ENCODE measurements around the gene KLF11.

Gene KLF11

GRCh38 chr2:10054424-10054823, 11.1 kb downstream of the KLF11 start:
- no peaks in the 10 kb centered on the region for H3K27me3 ChIP-seq (replicated peaks; ENCODE audit: control insufficient read depth, insufficient read depth, low read length)
- no peak for DNase-seq (ENCODE audit: extremely low read depth, insufficient read length)
- TF ChIP-seq CTCF (IDR thresholded peaks at IDR 0.05; ENCODE audit: insufficient read depth, low read length, poor library complexity, severe bottlenecking), result no peak
- H3K4me3 ChIP-seq (replicated peaks; ENCODE audit: low read depth, low read length), result no peak overlapping the region
- no peaks in the 10 kb centered on the region for H3K36me3 ChIP-seq (ENCODE audit: control insufficient read depth, insufficient read depth, low read length)

- no peak for DNase-seq (ENCODE audit: extremely low read depth, insufficient read length)
- no peak overlapping the region for H3K4me3 ChIP-seq (replicated peaks; ENCODE audit: low read depth, low read length)
- H3K27me3 ChIP-seq (replicated peaks; ENCODE audit: control insufficient read depth, insufficient read depth, low read length), result no peaks in the 10 kb centered on the region
- TF ChIP-seq CTCF (IDR thresholded peaks at IDR 0.05; ENCODE audit: insufficient read depth, low read length, poor library complexity, severe bottlenecking), result no peak
- H3K36me3 ChIP-seq (ENCODE audit: control insufficient read depth, insufficient read depth, low read length), result no peaks in the 10 kb centered on the region
Measured at GRCh38 chr2:10054976-10055375, 11.6 kb downstream of the KLF11 start.

- no peak for DNase-seq (ENCODE audit: extremely low read depth, insufficient read length)
- no peaks in the 10 kb centered on the region for H3K27me3 ChIP-seq (replicated peaks; ENCODE audit: control insufficient read depth, insufficient read depth, low read length)
- no peak overlapping the region for H3K4me3 ChIP-seq (replicated peaks; ENCODE audit: low read depth, low read length)
- TF ChIP-seq CTCF (IDR thresholded peaks at IDR 0.05; ENCODE audit: insufficient read depth, low read length, poor library complexity, severe bottlenecking), result no peak
- H3K36me3 ChIP-seq (ENCODE audit: control insufficient read depth, insufficient read depth, low read length), result no peaks in the 10 kb centered on the region
Measured at GRCh38 chr2:10056439-10056838, 13.1 kb downstream of the KLF11 start.

- TF ChIP-seq CTCF (IDR thresholded peaks at IDR 0.05; ENCODE audit: insufficient read depth, low read length, poor library complexity, severe bottlenecking), result no peak
- no peaks in the 10 kb centered on the region for H3K36me3 ChIP-seq (ENCODE audit: control insufficient read depth, insufficient read depth, low read length)
- H3K27me3 ChIP-seq (replicated peaks; ENCODE audit: control insufficient read depth, insufficient read depth, low read length), result no peaks in the 10 kb centered on the region
- no peak overlapping the region for H3K4me3 ChIP-seq (replicated peaks; ENCODE audit: low read depth, low read length)
- DNase-seq (ENCODE audit: extremely low read depth, insufficient read length), result no peak
Measured at GRCh38 chr2:10057231-10058107, 14.1 kb downstream of the KLF11 start.

GRCh38 chr2:10058251-10059015, 15.1 kb downstream of the KLF11 start:
- DNase-seq (ENCODE audit: extremely low read depth, insufficient read length), result no peak
- H3K36me3 ChIP-seq (ENCODE audit: control insufficient read depth, insufficient read depth, low read length), result no peaks in the 10 kb centered on the region
- H3K4me3 ChIP-seq (replicated peaks; ENCODE audit: low read depth, low read length), result no peak overlapping the region
- no peak for TF ChIP-seq CTCF (IDR thresholded peaks at IDR 0.05; ENCODE audit: insufficient read depth, low read length, poor library complexity, severe bottlenecking)
- no peaks in the 10 kb centered on the region for H3K27me3 ChIP-seq (replicated peaks; ENCODE audit: control insufficient read depth, insufficient read depth, low read length)

Measured in GM06990 (cell line).